Caki2 (cell line): ENCODE results near the gene NBPF6. TPM values are rescaled to one million over a fixed set of nuclear protein-coding genes. Genes with fewer than 3 reads are reported as not detected.
"Not testable (repeated sequence)": the region's sequence is repeated elsewhere in the genome, so short reads cannot be mapped to it uniquely, and the experiment has no call there.

Experiments
- DNase-seq: peaks from one replicate; pipeline ENCODE4 v3.0.0-alpha.2; 2015; ENCODE audit warnings: low read depth
- in situ Hi-C: cut with HindIII; loops from 2 replicates; pipeline ENCODE4 v1.10.0; 2016; ENCODE audit warnings: low sequenced_read_pairs, low pct_unique_long_range_greater_than_20kb, mixed read lengths
- total RNA-seq: library from RNA; depleted of rRNA; stranded (reverse); fragments of >200 nt; shearing (Covaris generic); gene quantifications from 2 replicates; pipeline ENCODE4 v1.2.3, GENCODE V29; 2014; ENCODE audit warnings: low replicate concordance; rRNA removed

The NBPF6 gene, protein sequence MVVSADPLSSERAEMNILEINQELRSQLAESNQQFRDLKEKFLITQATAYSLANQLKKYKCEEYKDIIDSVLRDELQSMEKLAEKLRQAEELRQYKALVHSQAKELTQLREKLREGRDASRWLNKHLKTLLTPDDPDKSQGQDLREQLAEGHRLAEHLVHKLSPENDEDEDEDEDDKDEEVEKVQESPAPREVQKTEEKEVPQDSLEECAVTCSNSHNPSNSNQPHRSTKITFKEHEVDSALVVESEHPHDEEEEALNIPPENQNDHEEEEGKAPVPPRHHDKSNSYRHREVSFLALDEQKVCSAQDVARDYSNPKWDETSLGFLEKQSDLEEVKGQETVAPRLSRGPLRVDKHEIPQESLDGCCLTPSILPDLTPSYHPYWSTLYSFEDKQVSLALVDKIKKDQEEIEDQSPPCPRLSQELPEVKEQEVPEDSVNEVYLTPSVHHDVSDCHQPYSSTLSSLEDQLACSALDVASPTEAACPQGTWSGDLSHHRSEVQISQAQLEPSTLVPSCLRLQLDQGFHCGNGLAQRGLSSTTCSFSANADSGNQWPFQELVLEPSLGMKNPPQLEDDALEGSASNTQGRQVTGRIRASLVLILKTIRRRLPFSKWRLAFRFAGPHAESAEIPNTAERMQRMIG
- not detected in 2 replicates for total RNA-seq

DNA sequence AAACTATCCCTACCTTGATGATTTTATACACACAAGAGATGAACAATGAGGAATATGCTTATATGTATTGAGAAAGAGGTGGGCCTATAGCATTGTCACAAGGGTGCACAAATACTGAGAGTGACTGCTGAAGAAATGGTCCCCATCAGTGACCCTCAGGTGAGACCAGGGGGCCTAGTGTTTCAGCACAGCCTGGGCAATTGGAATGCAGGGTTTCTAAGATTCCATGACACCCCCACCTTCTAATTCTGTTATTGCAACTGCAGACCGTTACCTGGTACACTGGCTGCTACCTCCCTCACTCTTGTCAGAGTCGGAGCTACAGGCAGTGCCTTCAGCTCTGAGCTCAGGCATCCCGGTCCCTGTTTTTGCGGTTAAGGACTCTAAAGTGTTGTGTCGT lies at the start of gene NBPF6:
TSS of gene NBPF6 (plus strand) at position 301 of the 400 bp plus-strand sequence. CDS start 259 bp downstream, outside the sequence.
- in situ Hi-C loops, DNase-seq: not testable (repeated sequence)

DNA sequence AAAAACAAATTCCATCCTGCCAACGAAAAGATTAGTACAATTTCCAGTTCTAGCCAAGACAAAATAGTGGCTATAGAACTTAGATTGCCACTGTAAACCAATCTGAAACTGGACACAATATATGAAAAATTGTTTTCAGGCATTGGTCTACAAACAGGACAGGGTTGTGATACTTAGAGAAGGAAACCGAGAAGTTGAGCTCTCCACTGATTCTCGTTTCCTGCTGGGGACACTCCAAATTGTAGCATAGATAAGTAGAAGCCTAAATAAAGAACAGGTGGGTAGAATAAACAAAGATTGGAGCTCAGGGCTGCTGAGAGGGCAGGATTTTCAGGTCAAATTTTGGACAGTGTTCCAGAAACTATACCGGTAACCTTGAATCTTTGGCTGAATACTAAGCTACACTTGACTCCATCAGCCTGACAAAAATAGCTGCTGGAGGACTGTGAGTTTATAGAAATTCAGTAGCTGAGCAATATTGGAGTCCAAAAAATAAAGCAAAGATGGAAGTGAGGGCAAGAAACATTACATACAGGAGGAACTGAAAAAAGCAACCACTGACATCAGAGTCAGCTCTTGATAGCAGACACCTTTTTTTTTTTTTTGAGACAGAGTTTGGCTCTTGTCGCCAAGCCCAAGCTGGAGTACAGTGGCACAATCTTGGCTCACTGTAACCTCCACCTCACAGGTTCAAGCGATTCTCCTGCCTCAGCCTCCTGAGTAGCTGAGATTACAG lies 38.9 kb upstream of the NBPF6 start:
- DNase-seq, in situ Hi-C loops: not testable (repeated sequence)

DNA sequence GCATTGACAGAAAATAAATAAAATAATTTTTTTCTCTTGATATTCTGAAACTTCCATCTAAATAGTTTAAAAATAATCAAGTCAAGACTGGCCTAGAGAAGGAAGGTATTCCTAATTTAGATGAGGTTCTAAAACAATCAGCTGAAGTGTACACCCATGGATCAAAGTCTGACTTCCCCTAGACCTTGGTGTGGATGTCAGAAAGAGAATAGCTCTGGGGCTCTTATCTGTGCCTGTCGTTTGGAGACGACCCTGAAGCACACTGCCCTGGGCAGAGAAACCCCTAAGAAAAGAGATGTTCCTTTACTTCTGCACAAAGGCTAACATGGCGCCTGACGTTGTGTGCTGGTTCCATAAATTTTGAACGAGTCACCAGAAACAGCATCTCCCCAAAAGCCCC lies 30.0 kb upstream of the NBPF6 start:
- DNase-seq, in situ Hi-C loops: not testable (repeated sequence)

DNA sequence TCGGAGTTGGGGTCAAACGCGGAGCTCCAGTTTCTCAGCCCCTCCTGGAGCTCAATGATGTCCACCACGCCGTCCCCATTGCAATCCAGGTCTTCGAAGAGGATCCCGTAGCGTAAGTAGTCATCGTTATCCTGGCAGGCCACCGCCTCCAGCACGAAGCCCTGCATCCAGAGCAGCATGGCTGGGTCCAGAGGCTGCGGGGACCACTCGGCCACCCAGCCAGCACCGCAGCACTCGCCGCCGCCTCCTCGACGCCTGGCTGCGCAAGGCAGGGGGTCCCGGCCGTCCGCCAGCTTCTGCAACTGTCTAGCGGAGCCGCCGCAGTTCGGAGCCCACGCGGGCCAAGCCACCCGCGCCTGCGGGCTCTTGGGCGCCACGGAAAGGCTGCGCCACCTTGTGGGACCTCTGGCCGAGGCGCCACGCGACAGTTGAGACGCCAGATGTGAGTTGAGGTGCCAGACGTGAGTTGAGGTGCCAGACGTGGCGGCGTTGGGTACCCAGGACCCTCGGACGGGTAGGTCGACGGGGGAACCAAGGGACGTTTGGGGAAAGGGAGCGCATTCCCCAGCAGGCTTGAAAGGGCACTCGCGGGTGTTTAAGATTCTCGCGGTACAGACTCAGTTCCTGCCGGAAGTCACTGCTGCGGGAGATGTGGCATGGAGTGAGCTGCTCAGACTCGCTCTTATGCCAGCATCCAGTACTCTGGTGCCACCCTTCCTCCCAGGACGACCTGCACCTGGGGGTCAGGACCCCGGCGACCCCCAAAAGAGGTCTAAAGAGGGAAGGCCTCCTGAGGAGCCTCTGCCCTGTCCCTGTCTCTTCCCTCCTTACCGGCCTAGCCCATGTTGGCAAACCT lies 28.9 kb upstream of the NBPF6 start:
- DNase-seq, in situ Hi-C loops: not testable (repeated sequence)

DNA sequence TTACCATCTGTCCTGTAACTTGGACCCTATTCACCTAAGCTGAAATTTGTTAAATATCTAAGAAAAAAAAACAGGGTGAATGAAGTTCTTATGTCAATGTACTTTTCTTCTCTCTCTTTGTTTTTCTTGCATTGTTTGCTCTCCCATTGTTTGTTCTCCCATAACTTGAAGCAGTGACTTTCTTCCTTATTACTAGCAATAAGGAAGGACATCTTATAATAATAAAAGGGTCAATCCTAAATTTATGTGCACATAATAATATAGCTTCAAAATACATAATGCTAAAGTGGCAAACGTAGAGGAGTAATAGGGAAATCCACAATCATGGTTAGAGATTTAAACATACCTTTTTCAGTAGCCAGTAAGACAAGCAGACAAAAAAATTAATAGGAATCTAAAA lies 23.3 kb upstream of the NBPF6 start:
- in situ Hi-C loops, DNase-seq: not testable (repeated sequence)

DNA sequence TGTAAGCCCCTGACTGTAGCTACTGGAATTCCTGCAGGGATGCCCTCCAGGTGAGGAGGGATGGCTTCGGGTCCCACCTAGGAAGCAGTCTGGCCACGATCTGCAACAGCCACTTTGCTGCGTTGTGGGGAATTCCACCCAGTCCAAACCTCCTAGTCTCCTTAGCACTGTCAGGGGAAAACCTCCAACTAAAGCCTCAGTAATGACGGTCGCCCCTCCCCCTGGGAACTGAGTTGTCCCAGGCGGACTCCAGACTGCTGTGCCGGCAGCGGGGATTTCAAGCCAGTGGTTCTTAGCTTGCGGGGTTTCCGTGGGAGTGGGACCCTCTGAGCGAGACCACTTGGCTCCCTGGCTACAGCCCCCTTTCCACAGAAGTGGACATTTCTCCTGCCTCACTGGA lies 18.1 kb upstream of the NBPF6 start:
- DNase-seq, in situ Hi-C loops: not testable (repeated sequence)

DNA sequence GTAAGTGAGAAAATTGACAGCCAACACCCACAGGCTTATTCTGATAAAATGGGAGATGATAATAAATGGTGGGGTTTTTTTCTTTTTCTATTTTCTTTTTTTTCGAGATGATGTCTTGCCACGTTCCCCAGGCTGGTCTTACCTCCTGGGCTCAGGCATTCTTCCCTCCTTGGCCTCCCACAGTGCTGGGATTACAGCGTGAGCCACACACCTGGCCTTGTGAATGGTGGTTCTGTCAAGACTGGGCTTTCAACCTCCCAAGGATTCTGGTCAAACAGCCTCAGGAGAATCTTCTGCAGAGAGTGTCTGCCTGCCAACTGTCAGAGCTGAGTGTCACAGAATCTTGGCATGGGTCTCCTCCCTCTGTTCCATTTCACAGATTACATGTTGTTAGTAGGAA lies 16.7 kb upstream of the NBPF6 start:
- DNase-seq, in situ Hi-C loops: not testable (repeated sequence)

DNA sequence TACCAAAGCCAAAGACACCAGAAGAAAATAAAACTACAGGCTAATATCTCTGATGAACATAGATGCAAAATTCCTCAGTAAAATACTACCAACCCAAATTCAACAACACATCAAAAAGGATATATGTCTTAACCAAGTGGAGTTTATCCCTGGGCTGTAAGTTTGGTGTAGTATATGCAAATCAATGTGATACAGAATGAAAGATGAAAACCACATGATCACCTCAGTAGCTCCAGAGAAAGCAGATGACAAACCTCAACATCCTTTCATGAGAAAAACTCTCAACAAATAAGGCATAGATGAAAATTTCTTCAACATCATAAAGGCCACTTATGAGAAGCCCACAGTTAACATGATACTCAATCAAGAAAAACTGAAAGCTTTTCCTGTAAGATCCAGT lies 11.6 kb upstream of the NBPF6 start:
- in situ Hi-C loops, DNase-seq: not testable (repeated sequence)

DNA sequence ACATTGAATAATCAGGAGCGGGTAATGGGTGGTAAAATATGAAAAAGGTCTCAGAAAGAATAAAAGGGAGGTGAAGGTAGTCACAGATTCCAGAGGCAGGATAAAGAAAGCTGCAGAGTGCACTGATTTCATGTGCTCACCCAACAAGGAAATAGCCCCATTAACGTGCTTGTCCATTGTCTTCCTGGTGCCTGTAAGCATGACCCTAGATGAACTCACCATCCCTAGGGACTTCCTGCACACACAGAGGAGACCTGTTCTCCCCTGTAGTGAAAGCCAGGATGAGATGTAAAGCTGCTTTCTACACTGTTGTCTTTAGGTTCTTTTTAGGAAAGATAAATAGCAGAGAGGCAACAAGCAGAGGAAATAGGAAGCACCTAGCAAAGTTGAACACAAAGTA lies 4.4 kb downstream of the NBPF6 start:
- in situ Hi-C loops, DNase-seq: not testable (repeated sequence)

DNA sequence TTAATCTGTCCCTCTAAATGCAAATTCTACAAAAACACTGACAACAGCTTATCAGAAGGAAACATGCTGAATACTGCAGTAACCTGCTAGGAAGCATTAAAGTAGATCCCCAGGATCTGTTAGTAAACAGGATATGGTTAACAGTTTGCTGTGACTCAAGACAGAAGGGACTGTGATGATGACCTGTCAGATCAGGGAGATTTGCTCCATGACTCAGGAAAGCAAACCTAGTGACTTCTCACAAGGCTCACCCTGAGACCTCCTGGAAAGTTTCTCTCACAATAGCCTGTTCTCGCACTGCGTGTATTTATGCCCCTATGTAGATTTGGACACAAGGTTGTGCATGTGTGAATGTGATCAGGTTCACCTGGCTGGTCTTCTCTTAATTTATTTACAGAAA lies 8.5 kb downstream of the NBPF6 start:
- in situ Hi-C loops, DNase-seq: not testable (repeated sequence)

DNA sequence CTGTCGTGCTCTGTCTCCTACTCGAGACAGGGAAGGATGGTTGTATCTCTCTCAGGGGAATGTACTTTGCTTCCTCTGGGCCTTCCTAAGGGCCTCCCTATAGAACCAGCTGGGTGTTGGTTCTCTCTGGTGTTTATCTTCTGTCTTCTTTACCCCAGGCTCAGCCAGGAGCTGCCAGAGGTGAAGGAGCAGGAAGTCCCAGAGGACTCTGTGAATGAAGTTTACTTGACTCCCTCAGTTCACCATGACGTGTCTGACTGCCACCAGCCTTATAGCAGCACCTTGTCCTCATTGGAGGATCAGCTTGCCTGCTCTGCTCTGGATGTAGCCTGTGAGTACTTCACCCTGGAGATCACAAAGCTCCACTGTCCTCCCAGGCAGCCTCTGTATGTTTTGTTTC lies 11.6 kb downstream of the NBPF6 start:
- DNase-seq, in situ Hi-C loops: not testable (repeated sequence)

DNA sequence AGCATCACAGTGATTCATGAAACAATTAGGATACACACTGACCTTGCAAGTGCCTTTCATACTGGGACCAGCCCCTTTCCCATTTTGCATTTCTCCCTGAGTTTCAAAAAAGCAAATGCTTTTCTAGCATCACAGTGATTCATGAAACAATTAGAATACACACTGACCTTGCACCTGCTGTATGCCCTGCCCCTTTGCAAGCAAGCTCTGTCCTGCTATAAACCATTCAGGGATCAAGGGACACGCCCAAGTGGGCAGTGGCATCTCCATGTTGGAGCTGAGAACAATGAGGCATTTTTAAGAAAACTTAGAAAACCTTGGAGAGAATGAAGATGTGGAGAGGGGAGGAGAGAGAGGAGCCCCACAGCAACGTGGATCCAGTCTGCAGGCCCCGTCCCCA lies 13.8 kb downstream of the NBPF6 start:
- DNase-seq, in situ Hi-C loops: not testable (repeated sequence)

DNA sequence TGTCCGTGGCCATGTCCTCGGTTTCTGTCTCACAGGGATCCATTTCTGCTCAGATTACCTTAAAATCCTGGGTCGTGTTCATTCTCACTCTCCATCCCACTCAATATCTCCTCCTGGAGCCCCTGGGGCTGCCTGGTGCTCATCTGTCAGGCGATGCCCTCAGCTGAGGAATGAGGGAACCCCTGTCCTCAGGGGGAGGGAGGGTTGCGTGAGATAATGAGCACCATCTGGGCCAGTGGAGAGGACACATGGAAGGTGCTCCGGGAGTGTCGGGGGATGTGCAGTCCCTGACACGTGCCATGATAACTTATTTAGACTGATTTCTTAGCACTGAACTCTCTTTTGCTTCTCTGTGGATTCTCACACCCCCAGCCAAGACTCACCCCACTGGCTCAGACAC lies 16.0 kb downstream of the NBPF6 start:
- in situ Hi-C loops, DNase-seq: not testable (repeated sequence)

DNA sequence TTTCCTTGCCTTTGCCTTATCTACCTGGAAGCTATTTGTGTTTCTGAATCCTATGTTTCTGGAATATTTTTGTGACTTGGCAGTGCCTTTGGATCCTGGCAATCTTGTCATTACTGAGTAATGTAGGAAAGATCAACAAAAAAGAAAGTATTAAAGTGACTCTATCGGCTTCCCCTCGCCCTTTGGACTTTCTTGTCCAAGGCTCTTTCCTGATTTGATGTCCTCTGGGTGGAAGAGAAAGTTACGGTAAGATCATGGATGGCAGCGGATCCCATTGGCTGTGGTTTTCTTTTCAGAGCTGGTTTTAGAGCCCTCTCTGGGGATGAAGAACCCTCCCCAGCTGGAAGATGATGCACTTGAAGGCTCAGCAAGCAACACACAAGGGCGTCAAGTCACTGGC lies 17.0 kb downstream of the NBPF6 start:
- DNase-seq, in situ Hi-C loops: not testable (repeated sequence)

DNA sequence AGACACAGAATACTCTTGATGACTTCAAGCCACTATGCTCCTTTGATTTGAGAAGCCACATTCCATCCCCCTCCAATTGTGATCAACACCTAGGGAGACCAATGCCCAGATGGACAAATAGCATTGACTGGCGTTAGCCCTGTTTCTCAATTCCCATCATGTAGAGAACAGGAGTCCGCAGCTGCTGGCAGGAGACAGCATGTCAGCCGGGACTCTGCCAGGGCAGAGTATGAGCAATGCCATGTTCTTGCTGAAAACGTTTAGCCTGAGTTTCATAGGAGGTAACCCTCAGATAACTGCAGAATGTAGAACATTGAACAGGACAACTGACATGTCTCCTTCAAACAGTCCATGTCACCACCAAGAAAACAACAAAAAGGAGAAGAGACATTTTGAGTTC lies 20.6 kb downstream of the NBPF6 start:
- in situ Hi-C loops, DNase-seq: not testable (repeated sequence)

DNA sequence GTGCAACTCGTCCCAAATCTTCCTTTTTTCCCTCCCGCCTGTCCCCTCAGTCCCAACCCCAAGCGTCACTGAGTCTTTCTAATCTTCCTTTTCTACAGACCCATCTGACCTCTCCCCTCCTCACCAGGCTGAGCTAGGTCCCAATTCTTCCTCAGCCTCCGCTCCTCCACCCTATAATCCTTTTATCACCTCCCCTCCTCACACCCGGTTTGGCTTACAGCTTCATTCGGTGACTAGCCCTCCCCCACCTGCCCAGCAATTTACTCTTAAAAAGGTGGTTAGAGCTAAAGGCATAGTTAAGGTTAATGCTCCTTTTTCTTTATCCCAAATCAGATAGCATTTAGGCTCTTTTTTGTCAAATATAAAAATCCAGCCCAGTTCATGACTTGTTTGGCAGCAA lies 24.4 kb downstream of the NBPF6 start:
- in situ Hi-C loops, DNase-seq: not testable (repeated sequence)

DNA sequence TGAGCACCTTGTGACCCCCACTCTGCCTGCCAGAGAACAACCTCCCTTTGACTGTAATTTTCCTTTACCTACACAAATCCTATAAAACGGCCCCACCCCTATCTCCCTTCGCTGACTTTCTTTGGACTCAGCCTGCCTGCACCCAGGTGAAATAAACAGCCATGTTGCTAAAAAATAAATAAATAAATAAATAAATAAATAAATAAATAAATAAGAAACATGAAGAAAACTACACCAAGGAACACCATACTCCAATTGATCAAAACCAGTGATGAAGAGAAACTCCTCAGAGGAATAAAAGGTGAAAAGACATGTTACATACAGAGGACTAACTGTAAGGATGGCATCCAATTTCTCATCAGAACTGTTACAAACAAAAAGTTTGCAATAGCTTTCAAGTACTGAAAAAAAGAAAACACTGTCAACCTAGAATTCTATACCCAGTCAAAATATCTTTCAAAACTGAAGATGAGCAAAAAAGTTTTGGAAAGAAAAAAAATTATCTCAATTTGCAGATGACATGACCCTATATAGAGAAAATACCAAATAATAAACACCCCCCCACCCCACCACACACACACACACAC lies 28.4 kb downstream of the NBPF6 start:
- no peak for DNase-seq
- in situ Hi-C loops, result no loop called here

DNA sequence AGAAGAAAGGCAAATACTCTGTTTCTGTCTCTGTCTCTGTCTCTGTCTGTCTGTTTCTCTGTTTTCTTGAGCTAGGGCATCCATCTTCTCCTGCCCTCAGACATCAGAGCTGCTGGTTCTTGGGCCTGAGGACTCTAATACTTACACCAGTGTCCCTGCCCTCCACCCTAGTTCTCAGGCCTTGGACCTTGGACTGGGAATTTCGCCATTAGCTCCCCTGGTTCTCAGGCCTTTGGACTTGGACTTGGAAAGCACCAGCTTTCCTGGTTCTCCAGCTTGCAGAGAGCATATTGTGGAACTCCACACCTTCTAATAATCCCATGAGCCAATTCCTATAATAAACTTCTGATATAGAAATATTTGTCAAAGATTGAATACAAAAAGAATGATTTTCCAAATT lies 32.6 kb downstream of the NBPF6 start:
- in situ Hi-C loops, result no loop called here
- no peak for DNase-seq
